HL-60 (cell line): Measurements from ENCODE around the gene GRK6.

Experiments
- POLR2AphosphoS5 ChIP-seq: IDR thresholded peaks from 2 replicates; pipeline ENCODE4 v1.6.1; 2012; ENCODE audit warnings: low read depth
- TF ChIP-seq, protein P1 (sequence below): IDR thresholded peaks from one replicate; pipeline ENCODE4 v1.5.1; 2011; ENCODE audit warnings: low read length, control low read depth, inconsistent platforms; ENCODE audit not compliant: insufficient read depth

- TF ChIP-seq POLR2AphosphoS5 = no peak
- TF ChIP-seq, protein P1, sequence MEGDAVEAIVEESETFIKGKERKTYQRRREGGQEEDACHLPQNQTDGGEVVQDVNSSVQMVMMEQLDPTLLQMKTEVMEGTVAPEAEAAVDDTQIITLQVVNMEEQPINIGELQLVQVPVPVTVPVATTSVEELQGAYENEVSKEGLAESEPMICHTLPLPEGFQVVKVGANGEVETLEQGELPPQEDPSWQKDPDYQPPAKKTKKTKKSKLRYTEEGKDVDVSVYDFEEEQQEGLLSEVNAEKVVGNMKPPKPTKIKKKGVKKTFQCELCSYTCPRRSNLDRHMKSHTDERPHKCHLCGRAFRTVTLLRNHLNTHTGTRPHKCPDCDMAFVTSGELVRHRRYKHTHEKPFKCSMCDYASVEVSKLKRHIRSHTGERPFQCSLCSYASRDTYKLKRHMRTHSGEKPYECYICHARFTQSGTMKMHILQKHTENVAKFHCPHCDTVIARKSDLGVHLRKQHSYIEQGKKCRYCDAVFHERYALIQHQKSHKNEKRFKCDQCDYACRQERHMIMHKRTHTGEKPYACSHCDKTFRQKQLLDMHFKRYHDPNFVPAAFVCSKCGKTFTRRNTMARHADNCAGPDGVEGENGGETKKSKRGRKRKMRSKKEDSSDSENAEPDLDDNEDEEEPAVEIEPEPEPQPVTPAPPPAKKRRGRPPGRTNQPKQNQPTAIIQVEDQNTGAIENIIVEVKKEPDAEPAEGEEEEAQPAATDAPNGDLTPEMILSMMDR = peak; percentile 24
Measured at GRCh38 chr5:177456976-177457851, 30.7 kb downstream of the GRK6 start.
